NCI-H2107 (cell line): ENCODE measurements around the gene FCF1.
A peak's percentile ranks its signal among the peaks of the same experiment; 100 is the strongest.
"Not testable (repeated sequence)": the region's sequence is repeated elsewhere in the genome, so short reads cannot be mapped to it uniquely, and the experiment has no call there.

ENCODE experiments used
- DNase-seq: peaks from one replicate; lab custom pipeline; 2025; lab: John Stamatoyannopoulos, UW

FCF1 gene

DNA sequence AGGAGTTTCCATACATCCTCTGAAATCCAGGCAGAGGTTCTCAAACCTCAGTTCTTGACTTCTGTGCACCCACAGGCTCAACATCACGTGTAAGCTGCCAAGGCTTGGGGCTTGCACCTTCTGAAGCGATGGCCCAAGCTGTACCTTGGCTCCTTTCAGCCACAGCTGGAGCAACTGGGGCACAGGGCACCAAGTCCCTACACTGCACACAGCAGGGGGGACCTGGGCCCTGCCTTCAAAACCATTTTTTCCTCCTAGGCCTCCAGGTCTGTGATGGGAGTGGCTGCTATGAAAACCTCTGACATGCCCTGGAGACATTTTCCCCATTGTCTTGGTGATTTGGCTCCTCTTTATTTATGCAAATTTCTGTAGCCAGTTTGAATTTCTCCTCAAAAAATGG lies 10.7 kb upstream of the FCF1 start:
- no peak for DNase-seq

DNA sequence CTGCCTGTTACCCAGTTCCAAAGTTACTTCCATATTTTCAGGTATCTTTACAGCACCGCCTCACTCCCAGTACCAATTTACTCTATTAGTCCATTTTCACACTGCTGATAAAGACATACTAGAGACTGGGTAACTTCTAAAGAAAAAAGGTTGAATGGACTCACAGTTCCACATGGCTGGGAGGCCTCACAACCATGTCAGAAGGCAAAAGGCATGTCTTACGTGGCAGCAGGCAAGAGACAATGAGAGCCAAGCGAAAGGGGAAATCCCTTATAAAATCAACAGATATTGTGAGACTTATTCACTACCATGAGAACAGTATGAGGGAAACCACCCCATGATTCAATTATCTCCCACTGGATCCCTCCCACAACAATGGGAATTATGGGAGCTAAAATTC lies 9.9 kb upstream of the FCF1 start:
- no peak for DNase-seq

DNA sequence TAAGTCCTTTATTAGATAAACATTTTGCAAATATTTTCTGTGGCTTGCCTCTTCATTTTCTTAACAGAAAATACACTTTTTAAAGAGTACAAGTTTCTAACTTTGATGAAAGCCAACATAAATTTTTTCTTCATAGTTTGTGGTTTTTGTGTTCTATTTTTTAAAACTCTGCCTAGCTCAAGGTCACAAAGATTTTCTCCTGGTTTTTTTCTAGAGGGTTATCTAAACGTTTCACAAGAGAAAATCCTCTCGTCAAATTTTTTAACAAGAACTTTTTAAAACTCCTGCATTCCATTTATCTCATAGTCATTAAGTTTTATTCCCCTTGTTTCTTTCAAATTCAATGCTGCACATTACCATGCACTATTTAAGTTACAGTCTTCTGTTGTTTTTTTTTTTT lies 8.3 kb upstream of the FCF1 start:
- DNase-seq: no peak

DNA sequence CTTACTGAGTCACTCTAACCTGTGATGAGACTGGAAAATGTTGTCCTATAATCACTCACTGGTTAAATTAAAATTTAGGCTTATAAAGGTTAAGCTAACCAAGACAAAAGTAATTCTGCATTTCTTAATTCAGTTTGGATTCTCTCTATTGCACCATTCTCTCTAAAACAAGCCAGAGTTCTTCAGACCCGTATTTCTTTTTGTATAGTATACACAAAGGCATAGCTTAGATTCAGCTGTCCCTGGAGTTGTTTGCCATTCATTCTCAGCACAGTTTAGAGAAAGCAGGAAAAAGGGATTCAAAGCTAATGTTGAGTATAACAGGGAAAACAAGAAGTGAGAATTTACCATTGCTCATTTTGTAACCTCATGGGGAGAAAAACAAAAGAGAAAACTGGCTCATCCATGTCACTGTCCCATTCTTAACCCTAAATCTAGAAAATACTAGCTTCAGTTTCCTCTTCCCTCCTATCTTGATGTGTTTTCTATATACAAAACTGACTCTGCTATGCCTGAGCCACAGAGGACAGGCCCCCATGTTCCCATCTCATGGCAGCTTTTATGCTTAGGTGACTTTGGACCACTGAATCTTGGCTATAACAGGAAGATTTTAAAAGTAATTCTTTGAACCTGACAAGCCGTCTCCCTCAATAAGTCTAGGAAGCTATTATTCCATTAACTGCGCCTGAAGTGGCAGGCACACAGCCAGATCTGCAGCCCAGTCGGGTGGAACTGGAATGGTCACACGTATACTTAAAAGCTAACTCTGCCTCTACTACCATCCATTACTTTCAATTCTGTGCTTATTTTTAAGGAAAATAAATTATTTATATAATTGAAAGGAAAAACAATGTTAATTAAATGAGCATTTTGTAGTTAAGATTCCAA lies 7.1 kb upstream of the FCF1 start:
- DNase-seq: no peak

DNA sequence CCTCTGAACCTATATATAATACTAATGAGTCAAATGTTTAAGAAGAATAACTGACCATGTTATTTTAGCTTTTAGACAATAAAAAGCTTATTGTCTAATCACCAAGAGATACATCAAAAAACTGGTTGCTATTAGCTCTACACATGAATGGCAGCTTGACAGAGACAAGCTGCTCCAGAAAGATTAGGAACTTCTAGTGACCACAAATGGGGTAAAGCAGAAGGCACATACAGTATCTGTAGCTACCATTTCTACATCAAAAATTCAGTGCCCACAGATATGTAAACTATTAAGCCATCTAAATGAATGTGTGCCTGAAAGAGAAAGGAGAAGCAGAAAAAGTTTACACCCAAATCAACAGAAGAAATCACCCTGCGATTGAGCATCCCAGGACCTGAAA lies 2.5 kb upstream of the FCF1 start:
- no peak for DNase-seq

DNA sequence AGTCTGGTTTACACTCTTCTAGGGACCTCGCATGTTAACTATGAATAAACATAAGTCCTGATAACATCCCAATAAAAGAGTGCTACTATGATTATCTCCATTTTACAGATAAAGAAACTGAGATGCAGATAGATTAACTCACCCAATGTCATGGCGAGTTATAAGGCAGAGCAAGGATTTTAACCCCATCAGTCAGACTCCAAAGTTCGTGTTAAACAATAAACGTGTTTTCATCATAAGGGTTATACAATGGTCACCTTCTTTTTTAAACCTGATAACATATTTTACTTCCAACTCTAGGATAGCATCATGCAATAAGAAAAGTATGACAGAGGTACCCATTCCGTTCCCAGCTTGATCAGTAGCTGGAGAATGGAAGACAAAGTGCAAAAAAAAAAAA lies 1.3 kb upstream of the FCF1 start:
- no peak for DNase-seq

DNA sequence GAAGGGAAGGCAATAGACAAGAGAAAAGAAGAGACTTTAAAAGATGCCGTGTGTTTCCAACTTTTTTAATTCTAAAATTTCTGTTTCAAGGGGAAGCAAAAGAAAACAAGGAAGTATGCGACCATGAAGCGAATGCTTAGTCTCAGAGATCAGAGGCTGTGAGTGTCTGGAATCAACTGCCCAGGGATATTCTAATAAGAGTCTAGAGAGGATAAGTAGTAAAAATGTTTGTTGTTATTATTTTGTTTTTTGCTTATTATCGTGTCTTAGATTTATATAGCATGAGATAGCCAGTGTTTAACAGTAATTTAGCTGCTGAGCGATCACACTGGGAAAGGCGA lies 421 bp downstream of the FCF1 start:
- no peak for DNase-seq

DNA sequence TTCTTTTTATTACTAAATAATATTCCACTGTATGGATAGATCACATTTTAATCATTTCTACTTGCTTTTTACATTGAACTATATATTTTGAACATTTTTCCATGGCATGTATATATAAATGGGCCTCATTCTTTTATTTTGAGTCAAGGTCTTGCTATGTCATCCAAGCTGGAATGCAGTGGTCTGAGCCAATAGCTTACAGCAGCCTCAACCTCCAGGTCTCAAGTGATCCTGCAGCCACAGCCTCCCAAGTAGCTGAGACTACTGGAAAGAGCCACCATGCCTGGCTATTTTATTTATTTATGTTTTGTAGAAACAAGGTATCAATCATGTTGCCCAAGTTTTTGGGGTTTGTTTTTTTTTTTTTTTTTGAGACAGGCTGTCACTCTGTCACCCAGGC lies 7.6 kb downstream of the FCF1 start:
- DNase-seq: no peak

DNA sequence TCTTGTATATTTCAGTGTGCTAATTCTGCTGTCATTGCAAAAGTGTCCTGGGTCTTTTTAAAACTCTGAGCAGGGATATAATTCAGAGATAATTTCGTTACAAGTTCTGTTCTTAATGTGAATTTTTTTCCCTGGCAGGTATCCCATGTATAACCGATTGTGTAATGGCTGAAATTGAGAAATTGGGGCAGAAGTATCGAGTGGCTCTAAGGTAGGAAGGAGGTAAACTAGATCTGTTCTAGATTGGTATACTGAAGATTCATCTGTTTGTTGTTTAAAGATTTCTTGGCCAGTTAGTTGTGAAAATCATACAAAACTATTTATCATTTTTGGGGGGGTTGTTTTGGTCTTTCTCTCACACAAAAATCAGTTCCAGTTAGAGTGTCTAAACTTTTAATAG lies 10.2 kb downstream of the FCF1 start:
- no peak for DNase-seq

DNA sequence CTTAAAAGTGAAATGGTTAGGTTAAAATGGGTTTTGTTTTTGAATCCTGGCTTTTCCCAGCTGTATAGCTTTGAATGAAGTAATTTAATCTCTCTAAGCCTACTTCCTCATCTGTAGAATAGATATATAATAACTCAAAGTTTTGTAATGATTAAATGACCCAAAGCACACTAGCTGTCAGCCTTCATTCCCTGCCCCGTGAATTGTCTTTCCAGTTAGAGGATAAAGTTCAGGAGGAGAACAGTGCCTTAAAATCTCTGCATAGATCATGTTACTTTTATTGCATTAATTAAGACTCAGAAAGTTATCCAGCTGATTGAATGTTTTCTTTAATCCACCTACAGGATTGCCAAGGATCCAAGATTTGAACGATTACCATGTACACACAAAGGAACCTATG lies 19.4 kb downstream of the FCF1 start:
- DNase-seq: no peak

DNA sequence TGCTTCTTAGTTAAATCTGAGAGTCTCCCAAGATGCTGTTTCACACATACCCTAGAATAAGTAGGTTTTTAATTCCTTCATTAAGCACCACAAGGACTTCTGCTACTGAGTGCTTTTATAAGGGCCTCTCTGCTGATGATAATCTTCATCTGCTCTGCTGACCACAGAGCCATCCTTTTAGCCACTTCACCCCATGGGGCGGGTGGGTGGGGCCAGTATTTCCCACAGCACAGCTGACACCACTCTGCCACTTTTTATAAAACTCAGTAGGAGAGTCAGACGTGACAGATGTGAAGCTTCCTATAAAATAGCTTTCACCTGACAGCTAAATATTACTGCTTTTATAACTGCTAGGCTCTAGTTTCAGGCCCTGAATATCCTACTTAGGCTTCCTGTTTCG lies 20.3 kb downstream of the FCF1 start:
- no peak for DNase-seq

DNA sequence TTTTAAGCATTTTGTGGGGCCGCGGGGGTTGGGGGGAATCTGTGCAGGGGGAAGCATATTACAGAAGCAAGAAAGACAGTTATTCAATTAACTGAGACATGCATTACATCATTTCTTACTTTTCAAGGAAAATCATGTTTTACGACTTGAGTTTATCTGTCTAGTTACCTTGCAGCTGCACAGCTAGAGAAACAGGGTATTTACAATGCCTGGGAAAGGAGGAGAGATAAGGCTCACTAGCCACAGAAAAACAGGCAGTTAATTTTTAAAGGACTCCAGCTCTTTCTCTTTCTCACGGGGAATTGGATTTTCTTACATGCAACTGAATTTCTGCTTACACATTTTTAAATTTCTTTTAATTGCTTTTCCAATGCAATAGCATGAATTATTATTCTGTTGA lies 22.2 kb downstream of the FCF1 start:
- DNase-seq: no peak

DNA sequence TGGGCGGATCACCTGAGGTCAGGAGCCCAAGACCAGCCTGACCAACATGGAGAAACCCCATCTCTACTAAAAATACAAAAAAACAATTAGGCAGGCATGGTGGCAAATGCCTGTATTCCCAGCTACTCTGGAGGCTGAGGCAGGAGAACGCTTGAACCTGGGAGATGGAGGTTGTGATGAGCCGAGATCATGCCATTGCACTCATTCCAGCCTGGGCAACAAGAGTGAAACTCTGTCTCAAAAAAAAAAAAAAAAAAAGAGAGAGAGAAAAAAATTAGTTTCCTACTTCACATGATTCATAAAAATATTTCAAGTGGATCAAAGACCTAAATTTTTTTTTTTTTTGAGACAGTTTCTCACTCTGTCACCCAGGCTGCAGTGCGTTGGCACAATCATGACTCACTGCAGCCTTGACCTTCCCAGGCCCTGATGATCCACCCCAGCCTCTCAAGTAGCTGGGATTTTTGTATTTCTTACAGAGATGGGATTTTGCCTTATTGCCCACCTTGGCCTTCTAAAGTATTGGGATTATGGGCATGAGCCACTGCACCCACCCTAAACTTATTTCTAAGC lies 24.9 kb downstream of the FCF1 start:
- no peak for DNase-seq

DNA sequence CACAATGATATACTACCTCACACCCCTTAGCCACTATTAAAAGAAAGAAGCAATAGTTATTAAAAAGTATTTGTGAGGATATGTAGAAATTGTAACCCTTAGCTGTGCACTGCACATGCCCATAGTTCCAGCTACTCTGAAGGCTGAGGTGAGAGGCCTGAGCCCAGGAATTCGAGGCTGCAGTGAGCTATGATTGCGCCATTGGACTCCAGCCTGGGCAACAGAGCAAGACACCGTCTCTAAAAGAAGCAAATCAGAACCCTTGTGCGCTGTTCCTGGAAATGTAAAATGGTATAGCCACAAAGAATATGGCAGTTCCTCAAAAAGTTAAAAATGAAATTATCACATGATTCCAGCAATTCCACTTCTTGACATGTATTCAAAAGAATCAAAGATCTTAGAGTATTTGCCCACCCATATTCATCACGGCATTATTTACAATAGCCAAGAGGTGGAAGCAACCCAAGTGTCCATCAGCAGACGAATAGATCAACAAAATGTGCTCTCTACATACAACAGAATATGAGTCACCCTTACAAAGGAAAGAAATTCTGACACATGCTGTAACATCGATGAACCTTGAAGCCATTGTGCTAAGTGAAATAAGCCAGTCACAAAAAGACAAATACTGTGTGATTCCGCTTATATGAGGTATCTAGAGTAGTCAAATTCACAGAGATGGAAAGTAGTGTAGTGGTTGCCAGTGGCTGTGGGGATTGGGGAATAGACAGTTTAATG lies 26.5 kb downstream of the FCF1 start:
- no peak for DNase-seq

DNA sequence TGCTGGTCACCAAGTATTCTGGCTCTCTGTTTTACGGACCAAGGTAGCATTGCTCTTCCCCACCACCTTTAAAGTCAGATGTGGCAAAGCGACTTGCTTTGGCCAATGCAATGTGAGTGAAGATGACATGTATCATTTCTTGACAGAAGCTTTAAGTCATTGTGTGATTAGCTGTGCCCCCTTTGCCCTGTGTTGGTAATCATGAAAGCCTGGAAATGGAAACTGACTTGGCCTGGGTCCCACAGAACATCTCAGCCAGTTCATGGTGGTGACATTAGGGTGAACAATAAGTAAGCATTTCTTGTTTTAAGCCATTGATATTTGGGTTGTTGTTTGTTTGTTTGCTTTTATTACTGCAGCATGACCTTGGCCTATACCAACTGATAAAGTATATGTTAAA lies 34.3 kb downstream of the FCF1 start:
- no peak for DNase-seq

DNA sequence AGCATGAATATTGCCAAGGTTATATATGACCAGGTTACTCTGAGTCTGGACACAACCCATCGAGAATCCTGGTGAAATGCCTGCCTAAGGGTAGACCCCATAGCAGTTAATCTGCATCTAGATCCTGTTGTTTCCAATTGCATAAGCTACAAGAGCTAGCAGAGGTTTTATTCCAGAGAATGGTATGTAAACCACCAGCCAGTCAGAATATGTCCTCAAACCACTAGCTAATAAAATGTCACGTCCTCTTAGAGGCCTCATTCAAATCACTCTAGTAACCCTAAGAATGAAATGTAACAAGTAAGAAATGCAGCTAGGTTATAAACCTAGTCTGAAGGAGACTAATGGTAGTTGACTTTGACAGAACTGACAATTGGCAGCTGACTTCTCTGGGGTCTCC lies 41.2 kb downstream of the FCF1 start:
- no peak for DNase-seq

DNA sequence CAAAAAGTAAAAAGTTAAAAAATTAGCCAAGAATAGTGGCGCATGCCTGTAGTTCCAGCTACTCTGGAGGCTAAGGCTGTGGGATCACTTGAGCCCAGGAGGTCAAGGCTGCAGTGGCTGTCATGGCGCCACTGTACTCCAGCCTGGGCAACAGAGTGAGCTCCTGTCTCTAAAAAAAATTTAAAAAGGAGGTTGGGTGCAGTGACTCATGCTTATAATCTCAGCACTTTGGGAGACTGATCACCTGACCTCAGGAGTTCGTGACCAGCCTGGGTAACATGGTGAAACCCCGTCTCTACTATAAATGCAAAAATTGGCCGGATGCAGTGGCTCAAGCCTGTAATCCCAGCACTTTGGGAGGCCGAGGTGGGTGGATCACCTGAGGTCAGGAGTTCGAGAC lies 42.0 kb downstream of the FCF1 start:
- no peak for DNase-seq

DNA sequence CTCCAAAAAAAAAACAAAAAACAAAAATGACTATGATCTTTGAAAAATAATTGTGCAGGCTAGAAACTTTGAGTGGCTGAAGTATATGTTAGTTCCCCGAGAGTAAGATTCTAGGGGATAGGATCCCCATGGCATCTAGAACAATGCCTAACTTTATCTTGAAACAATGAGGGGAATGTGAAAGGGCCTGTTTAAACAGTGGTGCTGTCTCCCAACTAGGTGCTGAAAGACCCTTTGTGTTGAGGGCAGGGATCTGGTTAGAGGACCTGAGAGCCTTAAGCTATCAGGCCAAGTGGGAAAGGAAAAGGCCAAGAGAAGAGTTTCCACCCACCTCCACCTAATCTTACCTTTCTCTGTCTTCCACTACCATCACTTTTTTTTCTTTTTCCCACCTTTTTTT lies 43.4 kb downstream of the FCF1 start:
- DNase-seq: no peak

DNA sequence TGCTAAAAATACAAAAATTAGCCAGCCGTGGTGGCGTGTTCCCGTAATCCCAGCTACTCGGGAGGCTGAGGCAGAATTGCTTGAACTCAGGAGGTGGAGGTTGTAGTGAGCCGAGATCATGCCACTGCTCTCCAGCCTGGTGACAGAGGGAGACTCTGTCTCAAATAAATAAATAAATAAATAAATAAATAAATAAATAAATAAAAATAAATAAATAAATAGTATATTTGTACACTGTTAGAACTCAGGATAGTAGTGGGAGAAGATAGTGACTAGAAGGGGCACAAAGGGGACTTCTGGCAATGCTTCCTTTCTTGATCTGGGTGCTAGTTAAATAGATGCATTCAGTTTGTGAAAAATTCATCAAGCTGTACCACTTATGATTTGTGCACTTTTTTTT lies 45.6 kb downstream of the FCF1 start:
- not testable (repeated sequence) for DNase-seq

DNA sequence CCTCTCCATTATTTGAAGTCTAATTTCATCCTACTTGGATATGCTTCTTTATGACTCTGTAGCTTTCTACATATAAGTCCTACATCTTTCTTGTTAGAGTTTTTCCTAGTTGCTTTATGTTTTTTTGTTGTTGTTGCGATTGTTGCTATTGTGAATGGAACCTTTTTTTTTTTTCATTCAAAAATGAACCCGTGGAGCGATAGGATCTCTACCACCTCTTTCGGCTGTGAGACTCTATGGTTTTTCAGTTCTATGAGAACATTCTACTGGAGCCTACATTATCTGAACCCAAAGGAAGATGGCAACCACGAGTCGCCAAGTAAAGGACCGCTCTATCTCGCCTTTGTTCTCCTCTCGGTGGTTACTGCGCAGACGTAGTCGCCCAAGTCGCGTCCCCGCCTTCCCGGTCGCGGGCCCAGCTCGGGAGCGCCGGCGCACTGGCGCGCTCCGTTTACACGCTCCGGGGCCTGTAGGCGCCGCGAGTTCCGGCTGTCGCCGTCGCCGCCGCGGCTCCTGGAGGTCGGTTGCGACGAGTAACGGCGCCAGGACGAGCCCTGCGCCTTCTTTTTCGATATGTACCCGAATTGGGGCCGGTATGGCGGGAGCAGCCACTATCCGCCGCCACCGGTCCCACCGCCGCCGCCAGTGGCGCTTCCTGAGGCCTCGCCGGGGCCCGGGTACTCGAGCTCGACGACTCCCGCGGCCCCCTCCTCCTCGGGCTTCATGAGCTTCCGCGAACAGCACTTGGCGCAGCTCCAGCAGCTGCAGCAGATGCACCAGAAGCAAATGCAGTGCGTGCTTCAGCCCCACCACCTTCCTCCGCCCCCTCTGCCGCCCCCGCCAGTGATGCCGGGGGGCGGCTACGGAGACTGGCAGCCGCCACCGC lies 50.2 kb downstream of the FCF1 start, which contains the start of gene YLPM1:
TSS of gene YLPM1 (plus strand) at position 400 of the 886 bp plus-strand sequence. CDS start at position 574, 174 bp downstream.
- DNase-seq: peak; percentile 94

DNA sequence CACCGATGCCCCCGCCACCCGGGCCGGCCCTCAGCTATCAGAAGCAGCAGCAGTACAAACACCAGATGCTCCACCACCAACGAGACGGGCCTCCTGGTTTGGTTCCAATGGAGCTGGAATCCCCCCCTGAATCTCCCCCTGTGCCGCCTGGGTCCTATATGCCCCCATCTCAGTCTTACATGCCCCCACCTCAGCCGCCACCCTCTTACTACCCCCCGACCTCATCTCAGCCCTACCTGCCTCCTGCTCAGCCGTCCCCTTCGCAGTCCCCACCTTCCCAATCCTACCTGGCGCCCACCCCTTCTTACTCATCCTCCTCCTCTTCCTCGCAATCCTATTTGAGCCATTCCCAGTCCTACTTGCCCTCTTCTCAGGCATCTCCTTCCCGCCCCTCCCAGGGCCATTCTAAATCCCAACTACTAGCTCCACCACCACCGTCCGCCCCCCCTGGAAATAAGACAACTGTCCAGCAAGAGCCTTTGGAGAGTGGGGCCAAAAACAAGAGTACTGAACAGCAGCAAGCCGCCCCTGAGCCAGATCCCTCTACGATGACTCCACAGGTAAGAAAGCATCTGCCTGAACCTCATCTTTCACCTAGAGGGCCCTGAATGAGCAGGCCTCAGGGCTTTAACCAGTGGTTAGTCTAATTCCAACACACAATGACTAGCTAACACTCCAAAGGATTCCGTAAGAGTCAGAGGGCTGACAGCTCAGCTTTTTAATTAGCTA lies 51.0 kb downstream of the FCF1 start:
- DNase-seq: peak; percentile 8

DNA sequence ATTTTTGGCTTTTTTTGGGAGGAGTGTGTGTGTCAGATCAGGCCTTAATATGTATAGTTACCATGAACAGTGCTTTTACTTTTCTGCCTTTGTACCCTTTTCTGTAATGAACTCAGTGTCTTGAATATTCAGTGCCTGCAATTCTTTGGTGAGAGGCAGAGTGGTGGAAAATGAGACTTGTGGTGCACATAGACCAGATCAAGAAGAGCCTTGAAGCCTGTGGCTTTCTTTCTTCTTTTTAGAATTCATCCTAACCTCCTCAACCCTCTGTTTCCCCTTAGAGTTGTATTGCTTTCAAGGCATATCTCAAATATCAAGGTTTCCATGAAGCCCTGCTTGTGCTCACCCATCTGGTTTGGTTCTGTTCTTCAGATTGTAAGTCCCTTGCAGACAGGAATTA lies 52.8 kb downstream of the FCF1 start:
- DNase-seq: no peak
